A549 (cell line): ENCODE measurements around the gene NAT8L.

Experiments
- CHD4 ChIP-seq: fragments of 200-600 bp; sonication (generic); IDR thresholded peaks from 2 replicates; pipeline ENCODE4 v1.6.1; 2016; ENCODE audit warnings: antibody characterized with exemption, mild to moderate bottlenecking, borderline replicate concordance
- CTCF ChIP-seq: fragments of >200 bp; sonication (Bioruptor Twin); formaldehyde crosslinking; IDR thresholded peaks from 3 replicates; pipeline ENCODE4 v1.5.1; 2016
- EP300 ChIP-seq, 2 experiments: fragments of >200 bp; sonication (Bioruptor Twin); formaldehyde crosslinking; IDR thresholded peaks; 2 replicates in 1 of 2; 3 replicates in 1 of 2; pipeline ENCODE4 v1.6.1; 2016 to 2017
- JUNB ChIP-seq: fragments of >200 bp; sonication (Bioruptor Twin); formaldehyde crosslinking; IDR thresholded peaks from 2 replicates; pipeline ENCODE4 v1.6.1; 2016

GRCh38 chr4:2070421-2071251 lies 11.5 kb downstream of the NAT8L start:
- no peak for TF ChIP-seq CTCF
- TF ChIP-seq CHD4 = no peak
- no peak for TF ChIP-seq JUNB
- TF ChIP-seq EP300 (IDR thresholded peaks at IDR 0.05) = no peak
